ENCODE data around the gene NNAT.

GRCh38 chr20:37540001-37540400, 19.0 kb downstream of the NNAT start:
- TF ChIP-seq POLR2A (IDR thresholded peaks at IDR 0.05; ENCODE audit: low read depth, low read length): no peak
- no peak for TF ChIP-seq CTCF (IDR thresholded peaks at IDR 0.05; ENCODE audit: extremely low read depth in 1 of 2, insufficient read depth in 1 of 2, low read depth in 1 of 2, low read length in 2 of 2)
- TF ChIP-seq FOS (IDR thresholded peaks at IDR 0.05; ENCODE audit: borderline replicate concordance, insufficient read depth, low read length): no peak
- no peak for TF ChIP-seq MAX (IDR thresholded peaks at IDR 0.05; ENCODE audit: insufficient read depth, insufficient read length)
- TF ChIP-seq EZH2 (IDR thresholded peaks at IDR 0.05; ENCODE audit: borderline replicate concordance, low read depth, low read length, severe bottlenecking): no peak
- TF ChIP-seq POLR2AphosphoS5 (IDR thresholded peaks at IDR 0.05; ENCODE audit: insufficient read depth, low read depth, low read length): no peak

Measured in endothelial cell of umbilical vein (primary cell).